ENCODE measurements around the gene SIM2.

The SIM2 gene

GRCh38 chr21:36700971-36701755 lies 2.2 kb downstream of the SIM2 start:
- DNase-seq = peak; percentile 9 to 18

- DNase-seq = peak in 1 of 2 experiments; percentile 7
Observed at GRCh38 chr21:36701756-36702621, 3.1 kb downstream of the SIM2 start.

DNA sequence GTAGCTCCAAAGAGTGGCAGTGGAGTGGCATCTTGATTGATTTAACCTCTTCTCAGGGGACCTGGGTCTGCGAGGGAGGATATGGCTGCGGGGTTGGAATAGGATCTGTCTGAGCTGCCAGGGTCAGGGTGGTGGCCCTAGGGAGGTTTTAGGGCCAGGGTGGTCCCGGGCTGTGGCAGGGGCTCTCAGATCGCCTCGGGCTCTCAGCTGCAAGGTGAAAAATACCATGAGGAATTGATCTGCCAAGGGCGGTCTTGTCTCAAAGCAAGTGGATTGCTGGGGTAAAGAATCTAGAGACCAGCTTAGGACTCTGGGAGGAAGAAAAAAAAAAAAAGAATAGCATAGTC lies 3.7 kb downstream of the SIM2 start:
- no peak for DNase-seq

DNA sequence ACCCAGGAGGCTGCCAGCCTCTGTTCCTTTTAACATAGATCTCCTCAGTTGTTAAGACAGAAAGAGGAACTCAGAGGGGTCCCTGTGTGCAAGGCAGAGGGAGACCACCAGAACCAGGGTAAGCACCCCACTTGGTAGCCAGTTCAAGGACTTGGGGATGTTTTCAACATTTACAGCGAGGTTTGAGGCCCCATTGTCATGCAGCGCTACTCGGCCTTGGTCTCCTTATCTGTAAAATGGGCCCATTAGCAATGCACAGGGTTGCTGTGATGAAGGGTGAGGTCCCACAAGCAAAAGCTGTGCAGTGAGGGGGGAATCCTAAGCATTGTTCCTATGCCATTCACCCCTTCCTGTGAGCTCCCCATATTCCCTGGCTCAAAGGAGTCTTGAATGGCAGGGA lies 4.2 kb downstream of the SIM2 start:
- DNase-seq = no peak

- peak in 1 of 2 experiments; percentile 2 for DNase-seq
Observed at GRCh38 chr21:36703626-36704280, 4.8 kb downstream of the SIM2 start.

DNA sequence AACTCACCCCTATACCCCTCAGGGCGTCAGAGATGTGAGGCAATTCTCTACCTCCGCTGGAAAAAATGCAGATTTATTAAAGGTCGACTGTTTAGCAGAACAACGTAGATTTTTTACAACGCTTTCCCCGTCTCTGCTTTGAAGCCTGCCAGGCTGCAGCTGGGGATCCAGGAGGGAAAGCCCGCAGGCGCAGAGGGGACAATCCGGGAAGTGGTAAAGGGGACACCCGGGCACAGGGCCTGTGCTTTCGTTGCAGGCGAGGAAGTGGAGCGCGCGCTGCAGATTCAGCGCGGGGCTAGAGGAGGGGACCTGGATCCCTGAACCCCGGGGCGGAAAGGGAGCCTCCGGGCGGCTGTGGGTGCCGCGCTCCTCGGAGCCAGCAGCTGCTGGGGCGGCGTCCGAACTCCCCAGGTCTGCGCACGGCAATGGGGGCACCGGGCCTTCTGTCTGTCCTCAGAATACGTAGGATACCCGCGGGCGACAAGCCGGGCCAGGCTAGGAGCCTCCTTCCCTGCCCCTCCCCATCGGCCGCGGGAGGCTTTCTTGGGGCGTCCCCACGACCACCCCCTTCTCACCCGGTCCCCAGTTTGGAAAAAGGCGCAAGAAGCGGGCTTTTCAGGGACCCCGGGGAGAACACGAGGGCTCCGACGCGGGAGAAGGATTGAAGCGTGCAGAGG lies 5.5 kb downstream of the SIM2 start:
- peak; percentile 5 to 14 for DNase-seq

DNA sequence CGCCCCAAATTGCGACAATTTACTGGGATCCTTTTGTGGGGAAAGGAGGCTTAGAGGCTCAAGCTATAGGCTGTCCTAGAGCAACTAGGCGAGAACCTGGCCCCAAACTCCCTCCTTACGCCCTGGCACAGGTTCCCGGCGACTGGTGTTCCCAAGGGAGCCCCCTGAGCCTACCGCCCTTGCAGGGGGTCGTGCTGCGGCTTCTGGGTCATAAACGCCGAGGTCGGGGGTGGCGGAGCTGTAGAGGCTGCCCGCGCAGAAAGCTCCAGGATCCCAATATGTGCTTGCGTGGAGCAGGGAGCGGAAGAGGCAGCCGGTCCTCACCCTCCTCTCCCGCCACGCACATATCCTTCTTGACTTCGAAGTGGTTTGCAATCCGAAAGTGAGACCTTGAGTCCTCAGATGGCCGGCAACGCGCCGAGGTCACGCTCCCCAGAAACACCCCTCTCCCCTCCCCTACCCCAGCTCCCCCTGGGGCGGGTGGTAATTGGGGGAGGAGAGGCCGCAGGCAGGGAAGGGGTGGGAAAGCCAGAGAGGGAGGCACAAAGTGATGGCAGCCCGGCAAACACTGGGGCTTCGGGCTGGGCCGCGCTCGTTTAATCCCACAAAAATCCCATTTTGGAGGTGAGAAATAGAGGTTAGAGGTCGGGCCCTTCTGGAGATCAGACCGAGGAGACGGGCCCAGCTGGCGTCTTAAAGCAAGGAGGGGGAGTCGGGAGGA lies 6.2 kb downstream of the SIM2 start:
- DNase-seq = peak; percentile 1 to 3

GRCh38 chr21:36705679-36706481 lies 7.0 kb downstream of the SIM2 start:
- DNase-seq = peak; percentile 4 to 5

DNA sequence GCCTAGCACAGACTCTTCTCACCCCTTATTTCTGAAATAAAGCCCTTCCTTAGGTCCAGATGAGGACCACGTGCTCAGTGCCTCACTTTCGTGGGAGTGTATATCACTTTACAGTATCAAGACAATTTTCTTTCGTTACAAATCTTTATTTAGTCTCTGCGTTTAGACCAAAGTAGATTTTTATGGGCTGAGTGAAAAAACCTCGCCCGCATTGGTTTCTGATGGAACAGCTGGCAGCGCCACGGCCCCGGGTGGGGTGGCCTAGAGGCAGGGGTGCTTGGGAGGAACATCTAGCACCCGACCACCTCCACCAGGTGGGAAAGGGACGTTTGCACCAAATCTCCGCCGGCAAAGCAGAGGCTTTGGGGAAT lies 7.6 kb downstream of the SIM2 start:
- DNase-seq = no peak

- peak; percentile 24 to 29 for DNase-seq
Observed at GRCh38 chr21:36706951-36707762, 8.2 kb downstream of the SIM2 start.

GRCh38 chr21:36707763-36708285 lies 8.9 kb downstream of the SIM2 start:
- DNase-seq = no peak

DNA sequence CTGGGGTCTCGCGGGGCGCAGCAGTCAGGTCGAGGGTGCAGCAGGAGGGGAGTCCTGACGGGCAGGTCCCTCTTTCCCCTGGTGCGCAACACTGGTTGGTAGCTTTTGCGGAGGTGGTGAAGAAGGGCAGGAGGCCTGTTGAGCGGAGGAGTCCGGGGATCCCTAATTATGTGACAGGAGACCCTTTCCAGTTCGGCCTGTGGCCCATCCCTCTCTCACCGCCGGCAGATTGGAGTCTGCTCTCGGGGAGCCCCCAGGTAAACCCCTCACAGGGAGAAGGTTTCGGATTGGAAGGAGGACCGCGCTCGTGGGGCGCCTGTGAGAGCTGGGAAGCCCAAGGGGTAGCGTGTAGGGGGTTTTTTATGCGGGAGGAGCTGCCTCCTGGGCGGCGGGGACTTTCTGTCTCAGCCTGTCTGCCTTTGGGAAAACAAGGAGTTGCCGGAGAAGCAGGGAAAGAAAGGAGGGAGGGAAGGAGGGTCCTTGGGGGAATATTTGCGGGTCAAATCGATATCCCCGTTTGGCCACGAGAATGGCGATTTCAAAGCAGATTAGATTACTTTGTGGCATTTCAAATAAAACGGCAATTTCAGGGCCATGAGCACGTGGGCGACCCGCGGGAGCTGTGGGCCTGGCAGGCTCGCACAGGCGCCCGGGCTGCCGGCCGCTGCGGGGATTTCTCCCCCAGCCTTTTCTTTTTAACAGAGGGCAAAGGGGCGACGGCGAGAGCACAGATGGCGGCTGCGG lies 9.5 kb downstream of the SIM2 start:
- DNase-seq = peak; percentile 5 to 11

DNA sequence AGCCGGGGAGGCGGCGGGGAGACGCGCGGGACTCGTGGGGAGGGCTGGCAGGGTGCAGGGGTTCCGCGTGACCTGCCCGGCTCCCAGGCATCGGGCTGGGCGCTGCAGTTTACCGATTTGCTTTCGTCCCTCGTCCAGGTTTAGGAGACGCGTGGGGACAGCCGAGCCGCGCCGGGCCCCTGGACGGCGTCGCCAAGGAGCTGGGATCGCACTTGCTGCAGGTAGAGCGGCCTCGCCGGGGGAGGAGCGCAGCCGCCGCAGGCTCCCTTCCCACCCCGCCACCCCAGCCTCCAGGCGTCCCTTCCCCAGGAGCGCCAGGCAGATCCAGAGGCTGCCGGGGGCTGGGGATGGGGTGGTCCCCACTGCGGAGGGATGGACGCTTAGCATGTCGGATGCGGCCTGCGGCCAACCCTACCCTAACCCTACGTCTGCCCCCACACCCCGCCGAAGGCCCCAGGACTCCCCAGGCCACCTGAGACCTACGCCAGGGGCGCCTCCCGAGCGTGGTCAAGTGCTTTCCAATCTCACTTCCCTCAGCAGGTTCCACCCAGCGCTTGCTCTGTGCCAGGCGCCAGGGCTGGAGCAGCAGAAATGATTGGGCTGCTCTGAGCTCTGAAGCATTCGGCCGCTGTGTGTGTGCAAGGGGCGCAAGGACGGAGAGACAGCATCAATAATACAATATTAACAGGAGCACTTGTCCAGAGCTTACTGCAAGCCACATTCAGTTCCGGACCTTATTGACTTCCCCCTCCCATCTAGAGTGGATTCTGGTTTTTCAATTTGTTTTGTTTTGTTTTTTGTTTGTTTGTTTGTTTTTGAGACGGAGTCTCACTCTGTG lies 10.3 kb downstream of the SIM2 start:
- peak in 1 of 2 experiments; percentile 9 for DNase-seq

DNA sequence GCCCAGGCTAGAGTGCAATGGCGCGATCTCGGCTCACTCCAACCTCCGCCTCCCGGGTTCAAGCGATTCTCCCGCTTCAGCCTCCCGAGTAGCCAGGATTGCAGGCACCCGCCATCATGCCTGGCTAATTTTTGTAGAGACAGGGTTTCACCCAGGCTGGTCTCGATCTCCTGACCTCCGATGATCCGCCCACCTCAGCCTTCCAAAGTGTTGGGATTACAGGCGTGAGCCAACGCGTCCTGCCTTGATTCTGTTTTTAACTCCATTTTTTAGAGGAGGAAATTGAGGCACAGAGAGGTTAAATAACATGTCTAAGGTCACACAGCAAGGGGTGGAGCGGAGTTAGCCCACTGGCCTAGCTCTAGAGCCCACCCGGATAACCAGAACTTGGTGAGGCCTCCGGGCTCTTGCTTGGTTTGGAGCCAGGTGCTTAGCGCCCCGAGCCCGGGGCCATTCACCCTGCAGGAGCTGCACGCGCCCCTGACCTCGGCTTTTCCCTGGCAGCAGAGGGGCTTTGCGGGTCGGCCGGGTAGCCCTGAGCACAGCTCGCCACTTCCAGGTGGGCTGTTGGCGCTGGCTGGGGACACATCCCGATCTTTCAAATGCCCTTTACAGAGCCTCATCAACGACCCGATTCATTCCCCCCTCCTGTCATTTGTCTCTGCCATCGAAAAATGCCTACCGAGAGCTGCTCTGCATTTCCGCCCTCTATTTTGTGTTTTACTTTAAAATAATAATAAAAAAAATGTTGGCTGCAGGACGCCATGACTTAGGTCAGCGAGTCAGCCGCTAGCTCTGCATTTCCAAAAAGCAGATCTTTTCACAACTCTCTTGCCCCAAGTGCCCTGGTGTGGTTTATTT lies 11.2 kb downstream of the SIM2 start:
- no peak for DNase-seq

DNA sequence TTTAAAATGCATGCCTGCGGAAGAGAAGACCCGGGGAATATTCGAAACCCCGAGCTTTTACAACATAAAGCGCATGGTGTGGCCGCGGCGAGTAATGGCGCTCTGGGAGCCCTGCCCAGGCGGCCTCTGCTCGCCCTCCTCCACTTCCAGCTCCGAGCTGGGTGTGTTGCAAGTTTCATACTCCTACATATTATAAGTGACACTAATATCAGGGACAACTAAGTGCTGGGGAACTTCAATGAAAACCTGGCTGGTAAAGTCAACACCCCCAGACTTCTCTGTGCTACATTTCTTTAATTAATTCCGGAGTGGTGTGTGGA lies 11.8 kb downstream of the SIM2 start:
- DNase-seq = peak in 1 of 2 experiments; percentile 5

- no peak for DNase-seq
Observed at GRCh38 chr21:36713746-36714145, 14.8 kb downstream of the SIM2 start.

DNA sequence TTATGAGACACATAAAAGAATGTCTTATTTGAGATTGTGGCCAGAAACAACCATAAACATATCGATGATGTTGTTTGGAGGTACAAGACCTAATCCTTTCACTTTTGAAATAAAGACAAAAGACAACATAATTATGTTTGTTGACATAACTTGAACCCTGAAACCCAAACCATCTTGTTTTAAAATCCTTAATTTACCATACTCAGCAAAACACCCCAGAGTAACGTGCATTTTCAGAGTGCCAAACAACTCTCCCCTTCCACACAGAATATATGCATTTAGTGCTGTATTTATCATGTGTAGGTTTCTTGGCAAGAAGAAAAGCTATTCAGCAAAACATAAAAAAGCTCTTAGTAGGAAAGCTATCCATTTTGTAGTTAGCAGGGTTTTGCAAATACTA lies 17.5 kb downstream of the SIM2 start:
- no peak for DNase-seq

GRCh38 chr21:36716836-36717235 lies 17.9 kb downstream of the SIM2 start:
- DNase-seq = no peak

Measured in activated CD4-positive, alpha-beta T cell treated with anti-CD3 and anti-CD28 coated beads, Interleukin-2, amount 50 U/mL, for 48 hours (primary cell).